Kidney tubule cell (primary cell): ENCODE data around the gene BTBD10.
A peak's percentile ranks its signal among the peaks of the same experiment; 100 is the strongest.

Experiments
- DNase-seq: peaks from one replicate; pipeline ENCODE4 v3.0.0-alpha.2; 2018; ENCODE audit warnings: low spot score

BTBD10 gene

DNA sequence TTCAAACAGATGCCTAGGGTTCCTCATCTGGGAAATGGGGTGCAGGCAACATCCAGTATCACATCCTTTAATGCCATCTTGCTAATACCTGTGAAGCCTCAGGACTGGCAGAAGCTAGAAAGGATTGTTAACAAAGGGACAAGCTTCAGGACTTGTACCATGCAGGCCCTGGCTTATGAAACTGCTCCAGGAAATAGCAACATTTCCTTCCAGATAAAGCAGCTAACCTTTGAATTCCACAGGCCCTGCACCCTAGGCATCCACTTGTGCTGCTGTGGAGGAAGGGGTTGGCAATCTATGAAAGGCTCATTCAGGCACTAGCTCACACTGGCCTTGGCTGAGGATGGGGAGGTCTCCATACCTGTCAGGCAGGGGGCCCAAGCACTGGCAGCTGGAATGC is 87.2 kb downstream of the BTBD10 start:
- no peak for DNase-seq

- DNase-seq, result no peak
These were observed 89.8 kb downstream of the BTBD10 start for GRCh38 chr11:13373216-13373615.

- DNase-seq, result peak; percentile 97
These were observed 95.0 kb downstream of the BTBD10 start for GRCh38 chr11:13368041-13368446.

GRCh38 chr11:13367115-13367514 is 95.9 kb downstream of the BTBD10 start:
- no peak for DNase-seq

GRCh38 chr11:13366266-13367026 is 96.6 kb downstream of the BTBD10 start:
- no peak for DNase-seq

- DNase-seq, result peak; percentile 9
These were observed 98.6 kb downstream of the BTBD10 start for GRCh38 chr11:13364388-13364787.

- DNase-seq, result no peak
These were observed 100.4 kb downstream of the BTBD10 start for GRCh38 chr11:13362596-13363109.

DNA sequence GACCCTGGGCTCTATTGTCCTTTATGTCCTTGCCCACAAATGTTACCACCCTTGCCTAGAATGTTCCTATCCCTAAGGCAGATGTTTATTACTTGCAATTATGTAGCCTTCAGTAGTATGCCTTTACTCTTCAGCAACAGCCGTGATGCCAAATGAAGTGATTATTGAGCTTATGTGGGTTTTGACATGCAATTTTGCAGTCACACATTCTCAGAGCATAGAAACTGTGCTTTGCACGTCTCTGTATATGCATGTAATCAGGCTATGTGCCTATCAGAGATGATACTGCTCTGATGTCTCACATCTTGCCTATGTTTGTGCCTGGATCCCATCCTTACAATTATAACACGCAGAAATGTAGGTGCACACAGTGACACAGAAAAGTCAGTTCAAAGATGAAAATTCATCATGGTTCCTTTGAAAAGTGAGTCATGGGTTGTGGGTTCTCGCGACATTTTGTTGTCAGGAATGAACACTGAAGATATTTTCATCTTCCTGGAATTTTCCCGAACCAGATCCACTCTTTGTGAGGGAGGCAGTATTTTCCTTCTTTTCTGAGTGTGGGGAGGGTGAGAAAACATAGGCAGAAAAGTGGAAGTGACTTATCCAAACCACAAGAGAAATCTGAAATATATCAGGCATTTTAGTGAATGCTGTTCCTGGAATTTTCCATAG is 104.3 kb downstream of the BTBD10 start:
- peak; percentile 30 for DNase-seq

- no peak for DNase-seq
These were observed 105.8 kb downstream of the BTBD10 start for GRCh38 chr11:13357232-13357631.

DNA sequence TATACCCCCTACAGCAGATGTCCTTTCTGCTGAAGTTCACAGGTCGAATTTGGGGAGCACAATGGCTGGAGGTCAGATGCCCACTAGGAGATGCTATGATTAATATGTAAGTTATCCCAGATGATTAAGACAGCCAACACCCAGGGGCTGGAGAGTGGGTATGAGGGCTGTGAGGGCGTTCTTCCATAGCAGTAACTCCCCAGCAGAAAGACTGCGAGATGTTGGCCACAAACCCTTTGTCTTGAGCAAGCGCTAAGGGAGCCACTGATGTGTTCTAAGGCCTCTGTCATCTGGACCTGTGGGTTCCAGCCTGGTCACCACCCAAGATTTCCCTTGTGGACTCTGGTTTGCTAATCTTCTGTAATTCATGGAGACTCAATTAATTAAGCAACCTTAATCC is 107.8 kb downstream of the BTBD10 start:
- peak; percentile 72 for DNase-seq

DNA sequence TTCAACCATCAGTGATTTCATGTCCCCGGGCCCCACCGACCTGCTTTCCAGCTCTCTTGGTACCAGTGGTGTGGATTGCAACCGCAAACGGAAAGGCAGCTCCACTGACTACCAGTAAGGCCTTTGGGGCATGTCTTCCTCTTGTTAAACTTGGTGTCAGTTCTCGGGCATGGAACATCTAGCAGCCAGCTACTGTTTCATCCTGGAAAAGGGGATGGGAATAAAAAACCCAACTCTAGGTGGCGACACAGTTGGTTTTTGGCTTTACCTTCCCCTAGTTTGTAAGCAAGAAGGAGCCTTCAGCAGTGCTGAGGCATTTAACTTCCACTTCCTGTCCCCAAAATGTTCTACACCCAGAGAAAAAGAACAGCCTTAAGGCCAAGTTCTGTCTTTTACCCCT is 108.7 kb downstream of the BTBD10 start:
- peak; percentile 36 for DNase-seq

GRCh38 chr11:13352711-13353110 is 110.3 kb downstream of the BTBD10 start:
- no peak for DNase-seq

GRCh38 chr11:13349581-13349980 is 113.4 kb downstream of the BTBD10 start:
- no peak for DNase-seq

DNA sequence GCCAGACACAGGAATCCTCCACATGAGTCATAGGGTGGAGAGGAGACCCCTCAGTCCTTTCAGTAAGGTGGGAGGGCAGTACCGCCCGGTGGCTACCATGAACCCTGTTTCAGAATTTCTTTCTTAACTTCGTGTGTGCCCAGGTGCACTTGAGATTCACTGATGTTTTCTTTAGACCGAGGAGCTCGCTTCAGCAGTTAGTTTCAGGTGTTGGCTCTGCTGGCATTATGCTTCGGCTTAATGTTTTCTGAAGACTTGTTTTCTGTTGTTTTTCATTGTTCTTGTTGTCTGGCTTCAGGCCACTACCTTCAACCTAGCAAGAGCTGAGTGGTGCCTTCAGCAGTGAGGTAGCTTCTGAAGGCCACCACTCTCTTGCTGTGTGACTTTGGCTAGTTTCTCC is 114.0 kb downstream of the BTBD10 start:
- no peak for DNase-seq

GRCh38 chr11:13348305-13348704 is 114.7 kb downstream of the BTBD10 start:
- DNase-seq, result no peak

- DNase-seq, result no peak
These were observed 115.1 kb downstream of the BTBD10 start for GRCh38 chr11:13347901-13348300.

- no peak for DNase-seq
These were observed 116.6 kb downstream of the BTBD10 start for GRCh38 chr11:13346470-13346869.

GRCh38 chr11:13344818-13345217 is 118.2 kb downstream of the BTBD10 start:
- no peak for DNase-seq

DNA sequence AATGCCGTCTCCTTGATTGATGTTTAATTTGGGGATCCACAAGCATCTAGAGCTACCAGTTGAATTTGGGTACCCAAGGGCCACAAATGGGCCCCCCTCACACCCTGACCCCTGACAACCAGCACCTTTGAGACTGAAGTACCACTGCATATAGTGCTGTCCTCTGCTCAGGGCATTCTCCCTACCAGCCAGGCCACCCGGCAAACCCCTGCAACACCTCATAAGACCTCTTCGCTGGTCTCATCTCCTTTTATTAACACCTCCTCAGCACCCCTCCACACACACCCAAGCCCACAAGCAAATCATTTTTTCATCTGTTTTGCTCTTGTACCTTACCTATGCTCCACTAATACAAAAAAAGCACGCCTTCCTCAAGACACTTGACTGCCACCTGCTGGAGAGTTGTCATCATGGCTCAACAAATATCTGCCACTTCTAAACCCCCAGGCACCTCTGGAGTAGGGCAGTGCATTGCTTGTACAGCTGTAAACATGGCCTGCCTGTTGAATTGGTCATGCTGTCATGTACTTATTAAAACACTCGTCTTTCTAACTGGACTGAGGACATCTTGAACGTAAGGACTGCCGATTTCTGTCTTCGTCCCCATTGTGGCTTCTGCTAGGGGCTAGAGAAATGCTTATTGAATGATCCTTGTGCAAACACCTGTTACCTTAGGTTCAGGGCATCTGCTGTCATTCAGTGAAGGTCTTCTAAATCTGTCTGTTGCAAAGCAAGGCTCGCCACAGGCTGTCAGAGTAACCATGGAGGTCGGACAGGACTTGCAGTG is 118.9 kb downstream of the BTBD10 start:
- peak; percentile 80 for DNase-seq

DNA sequence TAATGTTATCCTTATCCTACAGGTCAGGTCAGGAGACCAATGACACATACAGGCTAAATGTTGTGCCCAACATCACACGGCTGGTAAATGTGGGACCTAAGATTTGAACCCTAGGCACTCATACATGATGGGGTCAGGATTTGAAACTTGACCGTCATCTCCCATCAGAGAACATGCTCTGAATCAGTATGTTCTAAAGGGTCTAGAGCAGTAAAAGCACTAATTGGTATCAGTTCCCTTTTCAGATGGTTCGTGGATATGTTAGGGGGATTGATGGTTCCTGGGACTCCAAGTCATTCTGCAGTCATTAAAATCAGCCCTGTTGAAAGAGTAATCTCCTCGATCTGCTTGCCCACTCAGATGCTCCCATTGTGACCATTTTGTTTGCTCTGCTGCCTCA is 120.0 kb downstream of the BTBD10 start:
- DNase-seq, result no peak

- no peak for DNase-seq
These were observed 122.0 kb downstream of the BTBD10 start for GRCh38 chr11:13341026-13341425.
